ENCODE results near the gene EIPR1.

- TF ChIP-seq CTCF (conservative IDR thresholded peaks at IDR 0.05 in 1 of 2, IDR thresholded peaks at IDR 0.05 in 1 of 2; ENCODE audit: low read depth in 1 of 2, low read length in 2 of 2), result no peak
- TF ChIP-seq EZH2 (IDR thresholded peaks at IDR 0.05; ENCODE audit: low read length, missing control alignments), result no peak
Observed at GRCh38 chr2:3317871-3318590, 59.6 kb downstream of the EIPR1 start.
